ENCODE measurements around the gene VEGFA. TPM values are rescaled to one million over a fixed set of nuclear protein-coding genes. Genes with fewer than 3 reads are reported as not detected.

The VEGFA gene
- polyA plus RNA-seq, 3 donors, result 19.0 to 454 (median 32.0) TPM

DNA sequence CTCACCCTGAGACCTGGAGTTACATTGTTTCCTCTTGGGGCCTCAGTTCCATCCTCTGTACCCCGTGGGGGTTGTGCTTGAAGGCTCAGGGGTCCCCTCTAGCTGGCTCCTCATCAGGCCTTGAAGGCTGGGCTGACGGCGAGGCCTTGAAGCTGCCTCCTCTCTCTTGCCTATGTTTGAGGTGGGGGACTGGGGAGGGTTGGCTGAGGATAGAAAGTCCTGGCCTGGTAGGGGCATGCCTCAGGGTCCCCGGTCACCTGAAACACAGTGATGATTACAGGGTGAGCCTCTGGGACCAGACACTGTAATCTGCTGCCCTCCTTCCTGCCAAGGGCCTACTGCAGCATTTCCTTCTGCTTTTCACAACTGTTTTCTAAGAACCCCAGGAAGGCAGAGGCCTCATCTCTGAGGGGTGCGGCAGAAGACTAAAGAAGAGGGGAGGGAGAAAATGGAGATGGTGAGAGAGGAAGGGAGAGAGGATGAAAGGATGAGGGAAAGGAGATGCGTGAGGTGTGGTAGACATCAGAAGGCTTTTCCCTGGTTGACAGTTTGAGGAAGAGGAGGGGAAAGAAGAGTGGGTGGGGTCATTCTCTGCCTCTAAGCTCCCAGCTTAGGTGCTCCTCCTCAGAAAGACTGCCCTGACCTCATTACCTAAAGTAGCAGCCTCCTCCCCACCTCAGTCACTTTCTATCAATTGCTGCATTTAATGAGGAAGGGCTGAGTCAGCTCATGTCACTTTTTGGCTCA, 29.7 kb downstream of the VEGFA start:
- no peak overlapping the region for H2AFZ ChIP-seq (ENCODE audit: insufficient read depth, low read depth, low read length, poor library complexity, severe bottlenecking)
- no peaks in the 10 kb centered on the region for H4K20me1 ChIP-seq (ENCODE audit: insufficient read depth, low read length)
- H3K79me2 ChIP-seq (ENCODE audit: insufficient read depth, low read length), result no peaks in the 10 kb centered on the region
- 0% methylated on average over 4 of the region's 6 CpGs for WGBS (ENCODE audit: insufficient coverage)
- H3K4me3 ChIP-seq (replicated peaks in 1 of 3; ENCODE audit: low read depth in 2 of 3, low read length in 3 of 3), result peak overlapping the region in 1 of 3 experiments; percentile 21
- H3K27ac Mint-ChIP-seq, result peak overlapping the region; percentile 87 to 97 (median 88)
- H3K4me1 Mint-ChIP-seq, result peaks cover 99% of the 10 kb centered on the region
- peaks cover 0 to 10% (median 1%) of the 10 kb centered on the region in 3 donors for H3K27me3 Mint-ChIP-seq (ENCODE audit: low read depth in 3 of 3)
- intact Hi-C loops (cut with micrococcal nuclease), result loop anchor here in 1 of 2 donors (2.0 to 10.0 kb wide), 2 partner anchors 267 to 465 kb away; partner anchors contain the start of gene NFKBIE
- no peaks in the 10 kb centered on the region for H3K9me3 ChIP-seq (replicated peaks in 1 of 2; ENCODE audit: control insufficient read depth in 1 of 2, insufficient read depth in 1 of 2, low read length in 2 of 2)
- peaks cover 0 to 2% (median 0%) of the 10 kb centered on the region in 7 donors for H3K9me3 Mint-ChIP-seq
- H3K36me3 Mint-ChIP-seq, result peaks cover 3 to 14% of the 10 kb centered on the region in 2 donors
- peak overlapping the region; percentile 48 to 73 for H3K4me3 Mint-ChIP-seq
- H3K4me2 ChIP-seq (replicated peaks; ENCODE audit: extremely low read depth, low read length, poor library complexity, severe bottlenecking), result peak overlapping the region; percentile 42
- H3K9ac ChIP-seq (ENCODE audit: insufficient read depth, low read length, poor library complexity, severe bottlenecking), result peak overlapping the region; percentile 57
- TF ChIP-seq, protein P1, sequence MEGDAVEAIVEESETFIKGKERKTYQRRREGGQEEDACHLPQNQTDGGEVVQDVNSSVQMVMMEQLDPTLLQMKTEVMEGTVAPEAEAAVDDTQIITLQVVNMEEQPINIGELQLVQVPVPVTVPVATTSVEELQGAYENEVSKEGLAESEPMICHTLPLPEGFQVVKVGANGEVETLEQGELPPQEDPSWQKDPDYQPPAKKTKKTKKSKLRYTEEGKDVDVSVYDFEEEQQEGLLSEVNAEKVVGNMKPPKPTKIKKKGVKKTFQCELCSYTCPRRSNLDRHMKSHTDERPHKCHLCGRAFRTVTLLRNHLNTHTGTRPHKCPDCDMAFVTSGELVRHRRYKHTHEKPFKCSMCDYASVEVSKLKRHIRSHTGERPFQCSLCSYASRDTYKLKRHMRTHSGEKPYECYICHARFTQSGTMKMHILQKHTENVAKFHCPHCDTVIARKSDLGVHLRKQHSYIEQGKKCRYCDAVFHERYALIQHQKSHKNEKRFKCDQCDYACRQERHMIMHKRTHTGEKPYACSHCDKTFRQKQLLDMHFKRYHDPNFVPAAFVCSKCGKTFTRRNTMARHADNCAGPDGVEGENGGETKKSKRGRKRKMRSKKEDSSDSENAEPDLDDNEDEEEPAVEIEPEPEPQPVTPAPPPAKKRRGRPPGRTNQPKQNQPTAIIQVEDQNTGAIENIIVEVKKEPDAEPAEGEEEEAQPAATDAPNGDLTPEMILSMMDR (IDR thresholded peaks at IDR 0.05), result no peak
- peak overlapping the region; percentile 84 to 85 for H3K27ac ChIP-seq (ENCODE audit: low read depth in 1 of 2, low read length in 2 of 2)
- H3K27me3 ChIP-seq (ENCODE audit: control insufficient read depth in 2 of 2, insufficient read depth in 2 of 2, low read length in 2 of 2), result no peaks in the 10 kb centered on the region
- H3K36me3 ChIP-seq (replicated peaks in 1 of 2; ENCODE audit: control insufficient read depth in 1 of 2, insufficient read depth in 2 of 2, low read length in 2 of 2), result no peaks in the 10 kb centered on the region
- peaks cover 98% of the 10 kb centered on the region in 2 donors for H3K4me1 ChIP-seq (ENCODE audit: control insufficient read depth in 1 of 2, insufficient read depth in 2 of 2, low read length in 2 of 2)
- DNase-seq, result peak; percentile 61 to 75 (median 65)

DNA sequence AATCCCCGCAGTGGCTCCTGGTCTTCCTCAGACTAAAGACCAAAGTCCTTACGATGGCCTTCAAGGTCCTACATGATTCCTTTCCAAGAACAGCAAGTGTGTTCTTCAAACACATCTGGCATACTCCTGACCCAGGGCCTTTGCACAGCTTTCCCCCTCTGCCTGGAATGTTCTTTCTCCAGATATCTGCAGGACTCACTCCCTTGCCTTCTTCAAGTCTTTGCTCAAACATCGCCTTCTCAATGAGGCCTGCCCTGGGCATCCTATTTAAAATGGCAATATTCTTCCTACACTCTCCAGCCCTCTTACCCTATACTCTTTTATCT, 30.2 kb downstream of the VEGFA start:
- WGBS (ENCODE audit: insufficient coverage), result 39% methylated on average over 3 of the region's 3 CpGs
- DNase-seq, result no peak
- no peak overlapping the region for H3K9ac ChIP-seq (ENCODE audit: insufficient read depth, low read length, poor library complexity, severe bottlenecking)
- no peak overlapping the region for H2AFZ ChIP-seq (ENCODE audit: insufficient read depth, low read depth, low read length, poor library complexity, severe bottlenecking)
- TF ChIP-seq, protein P1 (IDR thresholded peaks at IDR 0.05), result no peak
- no peaks in the 10 kb centered on the region for H3K9me3 ChIP-seq (replicated peaks in 1 of 2; ENCODE audit: control insufficient read depth in 1 of 2, insufficient read depth in 1 of 2, low read length in 2 of 2)
- intact Hi-C loops (cut with micrococcal nuclease), result no loop called here
- H4K20me1 ChIP-seq (ENCODE audit: insufficient read depth, low read length), result no peaks in the 10 kb centered on the region
- Mint-ChIP-seq H3K4me1 (peaks cover 99% of the 10 kb centered on the region), H3K27me3 (ENCODE audit: low read depth in 3 of 3) (peaks cover 0 to 10% (median 1%) of the 10 kb centered on the region in 3 donors), H3K9me3 (peaks cover 0 to 2% (median 0%) of the 10 kb centered on the region in 7 donors), H3K4me3 (peak overlapping the region in 1 of 2 donors; percentile 73), H3K27ac (peak overlapping the region; percentile 87 to 97 (median 88)), H3K36me3 (peaks cover 3 to 14% of the 10 kb centered on the region in 2 donors)
- H3K79me2 ChIP-seq (ENCODE audit: insufficient read depth, low read length), result no peaks in the 10 kb centered on the region
- H3K27ac ChIP-seq (ENCODE audit: low read depth in 1 of 2, low read length in 2 of 2), result peak overlapping the region in 1 of 2 donors; percentile 85
- peak overlapping the region in 1 of 3 experiments; percentile 21 for H3K4me3 ChIP-seq (replicated peaks in 1 of 3; ENCODE audit: low read depth in 2 of 3, low read length in 3 of 3)
- H3K27me3 ChIP-seq (ENCODE audit: control insufficient read depth in 2 of 2, insufficient read depth in 2 of 2, low read length in 2 of 2), result no peaks in the 10 kb centered on the region
- H3K4me1 ChIP-seq (ENCODE audit: control insufficient read depth in 1 of 2, insufficient read depth in 2 of 2, low read length in 2 of 2), result peaks cover 96 to 98% of the 10 kb centered on the region in 2 donors
- no peaks in the 10 kb centered on the region for H3K36me3 ChIP-seq (replicated peaks in 1 of 2; ENCODE audit: control insufficient read depth in 1 of 2, insufficient read depth in 2 of 2, low read length in 2 of 2)
- peak overlapping the region; percentile 42 for H3K4me2 ChIP-seq (replicated peaks; ENCODE audit: extremely low read depth, low read length, poor library complexity, severe bottlenecking)

Measured in CD14-positive monocyte (primary cell).